ENCODE data around the gene ASPG.

Gene ASPG

DNA sequence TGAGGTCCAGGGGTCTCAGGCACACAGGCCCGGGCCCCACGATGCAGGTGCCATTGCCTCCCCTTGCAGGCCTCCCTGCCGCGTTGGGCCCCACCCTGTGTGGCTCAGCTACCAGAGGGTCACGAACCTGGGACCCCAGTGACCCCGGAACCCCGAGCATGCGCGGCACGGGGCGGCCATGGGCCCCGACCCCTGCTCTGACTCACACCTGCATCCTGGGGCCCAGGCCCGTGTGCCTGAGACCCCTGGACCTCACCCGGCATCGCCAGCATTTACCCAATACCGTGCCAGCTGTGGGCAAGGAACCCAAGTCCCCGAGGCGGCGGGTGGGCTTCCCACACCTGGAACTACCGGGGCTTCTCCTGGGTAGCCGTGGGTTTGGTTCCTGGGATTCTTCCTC is 78.0 kb downstream of the ASPG start:
- DNase-seq (ENCODE audit: low read depth), result no peak

GRCh38 chr14:104164041-104164440 is 78.5 kb downstream of the ASPG start:
- DNase-seq (ENCODE audit: low read depth), result no peak

- DNase-seq (ENCODE audit: low read depth), result no peak
Measured at GRCh38 chr14:104164512-104164911, 79.0 kb downstream of the ASPG start.
